Airway epithelial cell (primary cell): ENCODE results near the gene NKX3-2. TPM values are rescaled to one million over a fixed set of nuclear protein-coding genes. Genes with fewer than 3 reads are reported as not detected.

Source experiments
- total RNA-seq: library from RNA; depleted of rRNA; stranded (reverse); fragments of >200 nt; gene quantifications from 2 replicates; pipeline ENCODE4 v1.2.3, GENCODE V29; 2015

Gene NKX3-2
- total RNA-seq, result 0.07 TPM in 1 of 2 replicates, not detected in the other

DNA sequence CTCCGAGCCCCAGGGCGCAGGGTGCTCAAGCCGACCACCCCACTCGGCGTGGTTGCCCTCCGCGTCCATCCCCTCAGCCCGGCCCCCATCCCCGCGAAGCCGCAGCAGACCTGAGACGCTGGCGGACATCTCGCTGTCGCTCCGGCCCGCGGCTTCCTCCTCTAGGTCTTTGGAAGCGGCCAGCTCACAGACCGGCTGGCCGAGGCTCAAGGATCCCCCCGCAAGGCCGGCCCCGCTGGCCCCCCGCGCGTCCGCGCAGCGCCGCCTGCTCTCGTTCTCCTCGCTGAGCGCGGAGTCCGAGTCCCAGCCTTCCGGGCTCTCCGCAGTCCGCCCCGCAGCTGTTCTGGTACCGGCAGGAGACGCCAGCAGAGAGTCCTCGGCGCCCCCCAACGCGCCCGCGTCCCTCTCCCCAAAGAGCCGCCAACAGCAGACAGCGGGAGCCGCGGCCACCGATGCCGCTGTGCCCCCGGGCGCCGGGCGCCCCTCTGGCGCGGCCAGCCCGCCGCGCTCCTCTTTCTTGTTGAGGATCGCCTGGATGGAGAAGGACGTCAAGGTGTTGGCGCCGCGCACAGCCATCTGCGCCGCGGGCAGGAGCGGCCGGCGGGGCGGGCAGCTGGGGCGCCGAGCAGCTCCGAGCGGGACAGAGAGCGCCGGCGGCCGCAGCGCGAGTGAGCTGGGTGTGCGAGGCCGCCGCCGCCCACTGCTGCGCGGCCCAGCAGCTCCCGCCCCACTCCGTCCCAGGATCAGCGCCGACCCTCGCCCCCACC, at the start of gene NKX3-2:
NKX3-2 (minus strand) TSS at position 670 of the 767 bp plus-strand sequence; CDS start at position 576, 94 bp downstream.

Other genes starting within 250 kb of the NKX3-2 start
- gene RAB28, start 60.2 kb downstream of the NKX3-2 start, total RNA-seq, result 12.3 and 12.5 TPM in 2 replicates
- 13.7 and 17.3 TPM in 2 replicates for gene BOD1L1, start 83.2 kb upstream of the NKX3-2 start, total RNA-seq